ENCODE measurements around the gene EGFR. TPM values are rescaled to one million over a fixed set of nuclear protein-coding genes. Genes with fewer than 3 reads are reported as not detected.

The EGFR gene
- total RNA-seq, 1 donor from 2014 or later: 12.8 TPM

DNA sequence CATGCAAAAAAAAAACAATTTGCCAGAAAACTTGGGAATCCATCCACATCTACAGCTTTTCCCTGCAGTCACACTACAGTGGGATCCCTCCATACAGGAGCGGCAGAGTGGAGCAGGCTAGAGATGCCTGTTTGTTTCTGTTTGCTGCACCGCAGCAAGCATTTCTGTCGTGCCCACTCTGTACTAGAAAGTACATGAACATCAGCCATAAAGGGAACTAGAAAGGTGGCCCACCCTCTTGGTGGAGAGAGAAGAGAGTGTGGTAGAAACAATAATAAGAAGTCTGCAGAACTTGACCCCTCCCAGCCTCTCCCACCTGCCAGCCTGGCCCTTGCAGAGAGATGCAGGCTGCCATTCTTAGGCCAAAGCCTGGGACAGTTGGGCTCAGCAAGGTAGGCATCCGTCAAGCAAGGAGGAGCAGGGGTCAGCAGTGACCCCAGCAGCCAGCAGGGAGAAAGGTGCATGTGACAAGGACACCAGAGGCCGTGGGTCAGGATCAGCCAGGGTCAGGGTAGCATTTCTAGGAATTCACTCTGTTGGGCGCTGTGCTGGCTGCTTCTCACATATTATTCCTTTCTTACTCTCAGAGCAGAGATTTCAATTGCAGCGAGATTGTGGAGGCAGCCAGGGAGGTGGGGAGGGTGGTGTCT is 171.8 kb downstream of the EGFR start:
- Mint-ChIP-seq H3K27ac (ENCODE audit: unreplicated experiment) (peak overlapping the region; percentile 31), H3K9me3 (ENCODE audit: unreplicated experiment) (peaks cover 12% of the 10 kb centered on the region)
- TF ChIP-seq, protein P1, sequence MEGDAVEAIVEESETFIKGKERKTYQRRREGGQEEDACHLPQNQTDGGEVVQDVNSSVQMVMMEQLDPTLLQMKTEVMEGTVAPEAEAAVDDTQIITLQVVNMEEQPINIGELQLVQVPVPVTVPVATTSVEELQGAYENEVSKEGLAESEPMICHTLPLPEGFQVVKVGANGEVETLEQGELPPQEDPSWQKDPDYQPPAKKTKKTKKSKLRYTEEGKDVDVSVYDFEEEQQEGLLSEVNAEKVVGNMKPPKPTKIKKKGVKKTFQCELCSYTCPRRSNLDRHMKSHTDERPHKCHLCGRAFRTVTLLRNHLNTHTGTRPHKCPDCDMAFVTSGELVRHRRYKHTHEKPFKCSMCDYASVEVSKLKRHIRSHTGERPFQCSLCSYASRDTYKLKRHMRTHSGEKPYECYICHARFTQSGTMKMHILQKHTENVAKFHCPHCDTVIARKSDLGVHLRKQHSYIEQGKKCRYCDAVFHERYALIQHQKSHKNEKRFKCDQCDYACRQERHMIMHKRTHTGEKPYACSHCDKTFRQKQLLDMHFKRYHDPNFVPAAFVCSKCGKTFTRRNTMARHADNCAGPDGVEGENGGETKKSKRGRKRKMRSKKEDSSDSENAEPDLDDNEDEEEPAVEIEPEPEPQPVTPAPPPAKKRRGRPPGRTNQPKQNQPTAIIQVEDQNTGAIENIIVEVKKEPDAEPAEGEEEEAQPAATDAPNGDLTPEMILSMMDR (IDR thresholded peaks at IDR 0.05; ENCODE audit: partially characterized antibody, unreplicated experiment): no peak

DNA sequence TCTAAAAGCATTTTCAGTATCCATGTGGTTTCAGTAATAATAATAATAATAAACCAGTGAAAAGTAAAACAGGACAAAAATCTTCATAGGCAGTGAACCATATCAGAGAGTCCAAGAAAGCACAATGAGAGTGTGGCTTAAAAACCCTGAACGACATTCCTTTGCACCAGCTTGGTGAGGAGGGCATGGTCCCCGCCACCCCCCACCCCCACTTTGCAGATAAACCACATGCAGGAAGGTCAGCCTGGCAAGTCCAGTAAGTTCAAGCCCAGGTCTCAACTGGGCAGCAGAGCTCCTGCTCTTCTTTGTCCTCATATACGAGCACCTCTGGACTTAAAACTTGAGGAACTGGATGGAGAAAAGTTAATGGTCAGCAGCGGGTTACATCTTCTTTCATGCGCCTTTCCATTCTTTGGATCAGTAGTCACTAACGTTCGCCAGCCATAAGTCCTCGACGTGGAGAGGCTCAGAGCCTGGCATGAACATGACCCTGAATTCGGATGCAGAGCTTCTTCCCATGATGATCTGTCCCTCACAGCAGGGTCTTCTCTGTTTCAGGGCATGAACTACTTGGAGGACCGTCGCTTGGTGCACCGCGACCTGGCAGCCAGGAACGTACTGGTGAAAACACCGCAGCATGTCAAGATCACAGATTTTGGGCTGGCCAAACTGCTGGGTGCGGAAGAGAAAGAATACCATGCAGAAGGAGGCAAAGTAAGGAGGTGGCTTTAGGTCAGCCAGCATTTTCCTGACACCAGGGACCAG is 172.5 kb downstream of the EGFR start:
- H3K36me3 Mint-ChIP-seq (ENCODE audit: unreplicated experiment): no peaks in the 10 kb centered on the region
- H3K27ac Mint-ChIP-seq (ENCODE audit: unreplicated experiment): peak overlapping the region; percentile 86
- H3K27me3 Mint-ChIP-seq (ENCODE audit: unreplicated experiment): peaks cover 2% of the 10 kb centered on the region
- H3K4me1 Mint-ChIP-seq (ENCODE audit: low read depth, unreplicated experiment): peaks cover 31% of the 10 kb centered on the region
- peaks cover 11% of the 10 kb centered on the region for H3K9me3 Mint-ChIP-seq (ENCODE audit: unreplicated experiment)
- TF ChIP-seq, protein P1 (IDR thresholded peaks at IDR 0.05; ENCODE audit: partially characterized antibody, unreplicated experiment): no peak
- no peak for DNase-seq
- peak overlapping the region; percentile 50 for H3K4me3 Mint-ChIP-seq (ENCODE audit: unreplicated experiment)

More for the DNA sequence above, 171.8 kb downstream of the EGFR start:
- H3K36me3 Mint-ChIP-seq (ENCODE audit: unreplicated experiment): peaks cover 2% of the 10 kb centered on the region
- H3K4me3 Mint-ChIP-seq (ENCODE audit: unreplicated experiment): no peak overlapping the region
- H3K27me3 Mint-ChIP-seq (ENCODE audit: unreplicated experiment): peaks cover 2% of the 10 kb centered on the region
- H3K4me1 Mint-ChIP-seq (ENCODE audit: low read depth, unreplicated experiment): peaks cover 31% of the 10 kb centered on the region
- DNase-seq: no peak

DNA sequence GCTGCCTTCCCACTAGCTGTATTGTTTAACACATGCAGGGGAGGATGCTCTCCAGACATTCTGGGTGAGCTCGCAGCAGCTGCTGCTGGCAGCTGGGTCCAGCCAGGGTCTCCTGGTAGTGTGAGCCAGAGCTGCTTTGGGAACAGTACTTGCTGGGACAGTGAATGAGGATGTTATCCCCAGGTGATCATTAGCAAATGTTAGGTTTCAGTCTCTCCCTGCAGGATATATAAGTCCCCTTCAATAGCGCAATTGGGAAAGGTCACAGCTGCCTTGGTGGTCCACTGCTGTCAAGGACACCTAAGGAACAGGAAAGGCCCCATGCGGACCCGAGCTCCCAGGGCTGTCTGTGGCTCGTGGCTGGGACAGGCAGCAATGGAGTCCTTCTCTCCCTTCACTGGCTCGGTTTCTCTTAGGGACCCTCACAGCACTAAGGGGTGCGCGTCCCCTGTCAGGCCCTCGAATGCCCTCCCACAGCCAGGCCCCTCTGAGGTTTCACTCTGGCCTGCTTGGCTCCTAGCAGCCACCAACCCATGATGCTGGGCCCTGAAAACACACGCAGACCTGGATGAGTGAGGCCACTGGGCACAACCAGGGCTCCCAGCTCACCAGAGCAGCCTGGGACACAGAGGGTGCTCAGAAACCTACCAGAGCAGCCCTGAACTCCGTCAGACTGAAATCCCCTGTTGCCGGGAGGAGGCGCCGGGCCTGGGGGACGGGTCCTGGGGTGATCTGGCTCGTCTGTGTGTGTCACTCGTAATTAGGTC is 173.3 kb downstream of the EGFR start:
- H3K36me3 Mint-ChIP-seq (ENCODE audit: unreplicated experiment): no peaks in the 10 kb centered on the region
- TF ChIP-seq, protein P1 (IDR thresholded peaks at IDR 0.05; ENCODE audit: partially characterized antibody, unreplicated experiment): no peak
- peaks cover 31% of the 10 kb centered on the region for H3K4me1 Mint-ChIP-seq (ENCODE audit: low read depth, unreplicated experiment)
- peaks cover 2% of the 10 kb centered on the region for H3K27me3 Mint-ChIP-seq (ENCODE audit: unreplicated experiment)
- peak overlapping the region; percentile 86 for H3K27ac Mint-ChIP-seq (ENCODE audit: unreplicated experiment)
- peaks cover 6% of the 10 kb centered on the region for H3K9me3 Mint-ChIP-seq (ENCODE audit: unreplicated experiment)
- peak; percentile 58 for DNase-seq
- no peak overlapping the region for H3K4me3 Mint-ChIP-seq (ENCODE audit: unreplicated experiment)

DNA sequence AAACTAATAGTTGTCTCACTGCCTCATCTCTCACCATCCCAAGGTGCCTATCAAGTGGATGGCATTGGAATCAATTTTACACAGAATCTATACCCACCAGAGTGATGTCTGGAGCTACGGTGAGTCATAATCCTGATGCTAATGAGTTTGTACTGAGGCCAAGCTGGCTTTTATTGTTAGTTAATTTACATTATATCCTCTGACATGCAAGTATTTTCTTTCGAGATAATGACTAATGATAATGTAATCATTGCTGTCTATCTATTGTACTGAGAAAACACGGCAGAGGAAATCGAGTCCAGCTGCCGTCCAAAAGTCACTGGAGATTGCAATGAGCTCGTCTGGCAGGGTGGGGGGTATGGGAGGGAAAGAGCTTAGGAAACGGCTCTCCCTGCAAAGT is 173.9 kb downstream of the EGFR start:
- Mint-ChIP-seq H3K9me3 (ENCODE audit: unreplicated experiment) (peaks cover 6% of the 10 kb centered on the region), H3K27me3 (ENCODE audit: unreplicated experiment) (peaks cover 2% of the 10 kb centered on the region), H3K4me1 (ENCODE audit: low read depth, unreplicated experiment) (peaks cover 31% of the 10 kb centered on the region), H3K4me3 (ENCODE audit: unreplicated experiment) (no peak overlapping the region), H3K27ac (ENCODE audit: unreplicated experiment) (peak overlapping the region; percentile 11), H3K36me3 (ENCODE audit: unreplicated experiment) (no peaks in the 10 kb centered on the region)
- TF ChIP-seq, protein P1 (IDR thresholded peaks at IDR 0.05; ENCODE audit: partially characterized antibody, unreplicated experiment): no peak
- DNase-seq: no peak
